Pons (tissue), 1 donor: ENCODE results near the gene KCNK7.
"Not testable (repeated sequence)": the region's sequence is repeated elsewhere in the genome, so short reads cannot be mapped to it uniquely, and the experiment has no call there.

Source experiments
- DNase-seq: peaks from one replicate; pipeline ENCODE4 v3.0.0-alpha.2; 2016; ENCODE audit warnings: low spot score

The KCNK7 gene

GRCh38 chr11:65573391-65574079, 22.1 kb downstream of the KCNK7 start:
- DNase-seq, result no peak

GRCh38 chr11:65572356-65573051, 23.1 kb downstream of the KCNK7 start, which contains the start of gene FAM89B:
TSS of gene FAM89B (plus strand) at chr11:65572538. CDS start at chr11:65572670, 132 bp downstream.
- peak; percentile 84 for DNase-seq

GRCh38 chr11:65571940-65572339, 23.7 kb downstream of the KCNK7 start:
- no peak for DNase-seq

- DNase-seq, result no peak
Measured at GRCh38 chr11:65571420-65571819, 24.2 kb downstream of the KCNK7 start.

GRCh38 chr11:65569973-65570918, 25.4 kb downstream of the KCNK7 start, which contains the start of gene ZNRD2:
TSS of gene ZNRD2 (plus strand) at chr11:65570477. CDS start at chr11:65570492, 15 bp downstream.
- peak; percentile 97 for DNase-seq

- no peak for DNase-seq
Measured at GRCh38 chr11:65569164-65569972, 26.2 kb downstream of the KCNK7 start.

- DNase-seq, result no peak
Measured at GRCh38 chr11:65565624-65566453, 29.8 kb downstream of the KCNK7 start.

- DNase-seq, result not testable (repeated sequence)
Measured at GRCh38 chr11:65564879-65565559, 30.6 kb downstream of the KCNK7 start.

GRCh38 chr11:65563601-65564000, 32.0 kb downstream of the KCNK7 start:
- DNase-seq, result no peak

- no peak for DNase-seq
Measured at GRCh38 chr11:65562788-65563187, 32.8 kb downstream of the KCNK7 start.

- DNase-seq, result no peak
Measured at GRCh38 chr11:65562020-65562419, 33.6 kb downstream of the KCNK7 start.

- no peak for DNase-seq
Measured at GRCh38 chr11:65560555-65561418, 34.8 kb downstream of the KCNK7 start.

- DNase-seq, result peak; percentile 63
Measured at GRCh38 chr11:65559951-65560537, 35.6 kb downstream of the KCNK7 start.

- no peak for DNase-seq
Measured at GRCh38 chr11:65559535-65559934, 36.1 kb downstream of the KCNK7 start.

GRCh38 chr11:65558930-65559509, 36.6 kb downstream of the KCNK7 start:
- no peak for DNase-seq

- DNase-seq, result peak; percentile 86
Measured at GRCh38 chr11:65558002-65558929, 37.3 kb downstream of the KCNK7 start, which contains the start of gene LTBP3. TSS of gene LTBP3 (minus strand) at chr11:65558359. CDS start at chr11:65557959, 400 bp downstream.
